GM12878 (cell line): ENCODE measurements around the gene NOS1AP. TPM values are rescaled to one million over a fixed set of nuclear protein-coding genes. Genes with fewer than 3 reads are reported as not detected.

Source experiments
- ATAC-seq: fragments of 200-7000 bp; cut with Tn5 transposase; 3 replicates; pipeline ENCODE4 v1.9.1; 2020; ENCODE audit warnings: mild to moderate bottlenecking, moderate library complexity
- BruUV-seq: library from RNA; stranded (reverse); fragments of 400-500 nt; replicated peaks from 2 replicates; lab custom pipeline; 2021; lab: Mats Ljungman, UMichigan
- CTCF ChIA-PET: fragments of 300-600 bp; sonication (Branson Sonifier 250); formaldehyde crosslinking; extraction: SDS; loops from one replicate; lab custom pipeline; 2021; ENCODE audit warnings: inconsistent platforms; lab: Yijun Ruan, JAX
- POLR2A ChIA-PET: fragments of 350-600 bp; formaldehyde crosslinking; extraction: SDS; loops from one replicate; lab custom pipeline; 2021; ENCODE audit warnings: inconsistent platforms; lab: Charles Lee
- RAD21 ChIA-PET: fragments of 300-600 bp; sonication (Branson Sonifier 250); formaldehyde crosslinking; loops from one replicate; lab custom pipeline; 2023; ENCODE audit warnings: antibody characterized with exemption; ENCODE audit not compliant: unreplicated experiment; lab: Charles Lee
- SMC1A ChIA-PET: fragments of 300-600 bp; sonication (Branson Sonifier 250); formaldehyde crosslinking; loops from one replicate; lab custom pipeline; 2023; ENCODE audit not compliant: unreplicated experiment, uncharacterized antibody; lab: Charles Lee
- DNase-seq: peaks from one replicate; pipeline ENCODE4 v3.0.0-alpha.2; 2011; ENCODE audit warnings: low read depth, low spot score
- FAIRE-seq: peaks from 3 replicates; lab custom pipeline; 2011; peaks lifted over from hg19 to GRCh38; lab: Jason Lieb, UNC
- H2AFZ ChIP-seq: 2 replicates; pipeline ENCODE4 v1.6.0; 2011; ENCODE audit warnings: low read depth, low read length, control low read depth; ENCODE audit not compliant: control insufficient read depth
- H3K27ac ChIP-seq: 2 replicates; pipeline ENCODE4 v1.5.1; 2011; ENCODE audit warnings: control low read depth; ENCODE audit not compliant: control insufficient read depth, insufficient read depth
- H3K27me3 ChIP-seq, 2 experiments: replicated peaks in 1 of 2; 2 replicates each; pipeline versions ENCODE4 v1.6.0 to v1.6.1; 2011; ENCODE audit warnings: low read length in 1 of 2; ENCODE audit not compliant: control insufficient read depth in 2 of 2, insufficient read depth in 2 of 2
- H3K36me3 ChIP-seq, 2 experiments: 2 replicates each; pipeline ENCODE4 v1.5.1; 2011; ENCODE audit warnings: low read length in 1 of 2; ENCODE audit not compliant: control insufficient read depth in 2 of 2, insufficient read depth in 2 of 2
- H3K4me1 ChIP-seq: 2 replicates; pipeline ENCODE4 v1.6.1; 2011; ENCODE audit warnings: mild to moderate bottlenecking, low read length, moderate library complexity, mixed read lengths; ENCODE audit not compliant: control insufficient read depth, insufficient read depth
- H3K4me2 ChIP-seq: 2 replicates; pipeline ENCODE4 v1.6.0; 2011; ENCODE audit warnings: control low read depth; ENCODE audit not compliant: control insufficient read depth, insufficient read depth
- H3K4me3 ChIP-seq: fragments of 200-600 bp; sonication (generic); 2 replicates; pipeline ENCODE4 v1.5.1; 2016
- H3K79me2 ChIP-seq: 2 replicates; pipeline ENCODE4 v1.6.0; 2011; ENCODE audit warnings: low read length; ENCODE audit not compliant: control insufficient read depth, insufficient read depth
- H3K9ac ChIP-seq: 2 replicates; pipeline ENCODE4 v1.8.0; 2011; ENCODE audit warnings: low read length, control low read depth, mixed read lengths; ENCODE audit not compliant: control insufficient read depth, insufficient read depth
- H3K9me3 ChIP-seq: replicated peaks from 3 replicates; pipeline ENCODE4 v1.5.1; 2011; ENCODE audit warnings: mild to moderate bottlenecking, low read length; ENCODE audit not compliant: control insufficient read depth, insufficient read depth
- H4K20me1 ChIP-seq: 2 replicates; pipeline ENCODE4 v1.6.0; 2011; ENCODE audit not compliant: control insufficient read depth, insufficient read depth
- ASH2L ChIP-seq: fragments of 300-600, 200-600 bp; sonication (generic); IDR thresholded peaks from 2 replicates; pipeline ENCODE4 v1.6.1; 2017; ENCODE audit warnings: low read depth, mild to moderate bottlenecking, borderline replicate concordance
- BMI1 ChIP-seq: fragments of 450-650 bp; IDR thresholded peaks from 2 replicates; pipeline ENCODE4 v1.6.1; 2016; ENCODE audit warnings: mild to moderate bottlenecking, moderate library complexity, borderline replicate concordance
- CBX3 ChIP-seq: fragments of 200-600 bp; sonication (generic); IDR thresholded peaks from 2 replicates; pipeline ENCODE4 v1.6.1; 2016; ENCODE audit warnings: low read depth, borderline replicate concordance
- FOXK2 ChIP-seq: fragments of 450-650 bp; IDR thresholded peaks from 2 replicates; pipeline ENCODE4 v1.6.1; 2017; ENCODE audit warnings: mild to moderate bottlenecking, moderate library complexity
- IRF4 ChIP-seq: IDR thresholded peaks from 2 replicates; pipeline ENCODE4 v1.6.1; 2011; ENCODE audit warnings: low read depth, low read length
- KAT2A ChIP-seq: conservative IDR thresholded peaks from 2 replicates; pipeline ENCODE4 v1.6.1; 2011; ENCODE audit warnings: low read depth, low read length; ENCODE audit not compliant: control insufficient read depth
- KLF5 ChIP-seq: fragments of 450-650 bp; IDR thresholded peaks from 2 replicates; pipeline ENCODE4 v1.6.1; 2014; ENCODE audit warnings: mild to moderate bottlenecking; ENCODE audit not compliant: partially characterized antibody
- NR2C1 ChIP-seq: fragments of 450-650 bp; IDR thresholded peaks from 2 replicates; pipeline ENCODE4 v1.6.1; 2017; ENCODE audit warnings: antibody characterized with exemption, mild to moderate bottlenecking, moderate library complexity
- RELA ChIP-seq: fragments of 450-650 bp; IDR thresholded peaks from 2 replicates; pipeline ENCODE4 v1.8.0; 2014; ENCODE audit warnings: borderline replicate concordance; ENCODE audit not compliant: partially characterized antibody
- SRF ChIP-seq, 2 experiments: IDR thresholded peaks; 2 replicates each; pipeline ENCODE4 v1.6.1; 2011; ENCODE audit warnings: low read depth in 2 of 2, low read length in 2 of 2, mild to moderate bottlenecking in 1 of 2, moderate library complexity in 1 of 2
- SUZ12 ChIP-seq: fragments of 200-600 bp; sonication (generic); IDR thresholded peaks from one replicate; pipeline ENCODE4 v1.6.1; 2018; ENCODE audit warnings: antibody characterized with exemption, mild to moderate bottlenecking; ENCODE audit not compliant: unreplicated experiment
- TAF1 ChIP-seq: IDR thresholded peaks from 2 replicates; pipeline ENCODE4 v1.6.1; 2011; ENCODE audit warnings: mild to moderate bottlenecking, low read depth, low read length, borderline replicate concordance
- TCF3 ChIP-seq: IDR thresholded peaks from 2 replicates; pipeline ENCODE4 v1.6.1; 2012; ENCODE audit warnings: low read depth, mild to moderate bottlenecking, low read length, borderline replicate concordance; ENCODE audit not compliant: insufficient read depth
- WGBS: methylation state at CpG from one replicate; pipeline ENCODE4 v1.1.6; 2016; ENCODE audit warnings: low lambda C conversion rate; ENCODE audit not compliant: insufficient replicate concordance, insufficient coverage; ENCODE audit errors: missing lambda C conversion rate; 5-methylcytosine and 5-hydroxymethylcytosine counted together
- in situ Hi-C: fragments of 300-500 bp; cut with MboI; formaldehyde crosslinking; loops from 9 replicates; pipeline ENCODE4 v1.14.3; 2018; ENCODE audit warnings: mixed read lengths
- intact Hi-C: fragments of 100-400 bp; cut with micrococcal nuclease; formaldehyde crosslinking; loops from one replicate; pipeline ENCODE4 v1.14.2; 2022; ENCODE audit not compliant: unreplicated experiment
- polyA plus RNA-seq, 11 experiments: library from polyadenylated mRNA; depleted of rRNA in 4 of 11; unstranded in 6 of 11; stranded (reverse) in 5 of 11; fragments of >200 nt; fragmentation: Nextera tagmentation in 4 of 11; fragmentation: Illumina TruSeq in 1 of 11; extraction: Ambion mirVana in 4 of 11; extraction: Trizol in 1 of 11; gene quantifications; 1 replicate in 1 of 11; 2 replicates in 10 of 11; pipeline versions ENCODE4 v1.2.1 to v1.2.3, GENCODE V29; 2011 to 2016; ENCODE audit warnings: inconsistent platforms in 2 of 11, missing spikeins in 2 of 11, low read depth in 1 of 11
- total RNA-seq, 4 experiments: library from RNA; depleted of rRNA in 3 of 4; stranded (reverse); fragments of >200 nt in 3 of 4; fragmentation: Illumina TruSeq in 1 of 4; extraction: Trizol in 1 of 4; gene quantifications; 2 replicates each; pipeline versions ENCODE4 v1.2.1 to v1.2.3, GENCODE V29; 2013 to 2021
- TF ChIP-seq, protein P1 (sequence below): IDR thresholded peaks from 2 replicates; pipeline ENCODE4 v1.6.1; 2012; ENCODE audit warnings: improper control_type of control experiment, low read depth, low read length; ENCODE audit not compliant: insufficient replicate concordance
- TF ChIP-seq, protein P2 (sequence below): fragments of 450-650 bp; IDR thresholded peaks from 2 replicates; pipeline ENCODE4 v1.6.1; 2016; ENCODE audit warnings: mild to moderate bottlenecking, moderate library complexity, borderline replicate concordance

NOS1AP gene
- total and polyA plus RNA-seq, 10 of the 15 experiments (the other 5 are each of a cell fraction or from before 2014, with no cell fraction given) = 0.03 to 0.15 TPM; not detected in 8

DNA sequence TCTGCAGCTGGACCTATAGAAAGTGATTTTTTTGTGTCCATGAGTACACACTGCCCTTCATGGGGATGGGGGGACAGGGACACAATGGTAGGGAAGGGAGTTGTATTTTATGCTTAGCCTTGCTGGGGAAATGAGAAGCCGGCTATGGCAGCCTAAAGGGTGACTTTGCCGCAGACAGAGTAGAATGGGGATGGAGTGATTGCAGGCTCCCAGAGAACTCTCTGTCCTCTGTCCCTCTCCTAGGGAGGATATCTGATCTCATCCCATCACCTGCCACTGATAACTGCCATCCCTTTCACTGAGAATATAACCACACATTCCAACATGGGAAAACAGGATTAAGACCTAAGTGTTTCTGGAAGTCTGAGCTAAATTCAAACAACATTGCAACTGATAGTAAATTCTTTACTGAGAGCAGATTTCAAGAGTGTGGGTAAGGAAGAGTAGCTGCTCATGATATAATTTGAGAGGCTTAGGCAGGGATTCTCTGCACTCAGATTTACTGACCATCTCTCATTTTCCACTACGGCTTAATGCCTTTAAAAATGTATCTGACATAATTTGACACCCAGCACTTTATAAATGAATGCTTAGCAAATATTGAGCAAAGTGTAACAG is 328.6 kb downstream of the NOS1AP start:
- peaks cover 0 to 5% of the 10 kb centered on the region in 2 experiments; a peak in 3 of 4 replicates for H3K27me3 ChIP-seq
- ChIA-PET SMC1A (interaction anchor here (1.6 kb wide), 1 partner anchor 9 kb away, joined by 3 read pairs; no protein-coding TSS in a partner anchor), CTCF (interaction anchor here (3.1 kb wide), 1 partner anchor 40 kb away, joined by 11 read pairs; no protein-coding TSS in a partner anchor), RAD21 (no interaction called here), POLR2A (interaction anchor here (1.1 kb wide), 1 partner anchor 56 kb away, joined by 3 read pairs; no protein-coding TSS in a partner anchor)
- no peaks in the 10 kb centered on the region for H3K9me3 ChIP-seq
- in situ Hi-C loops = no loop called here
- no peak overlapping the region for H3K27ac ChIP-seq
- H3K4me1 ChIP-seq = no peaks in the 10 kb centered on the region
- ATAC-seq = no peak
- DNase-seq = no peak
- no TSS peak for BruUV-seq
- H3K4me3 ChIP-seq = no peak overlapping the region
- no peak overlapping the region for H2AFZ ChIP-seq
- intact Hi-C loops = no loop called here
- no peak overlapping the region for H3K4me2 ChIP-seq
- H4K20me1 ChIP-seq = no peaks in the 10 kb centered on the region
- FAIRE-seq = no peak
- WGBS = 56% methylated on average over 3 of the region's 3 CpGs
- H3K79me2 ChIP-seq = no peaks in the 10 kb centered on the region
- H3K36me3 ChIP-seq = no peaks in the 10 kb centered on the region
- no peak overlapping the region for H3K9ac ChIP-seq
- no peak for TF ChIP-seq KLF5
- no peak for TF ChIP-seq KAT2A
- no peak for TF ChIP-seq IRF4
- TF ChIP-seq CBX3 = no peak
- TF ChIP-seq TAF1 = no peak
- no peak for TF ChIP-seq FOXK2
- no peak for TF ChIP-seq BMI1
- TF ChIP-seq SUZ12 = no peak
- TF ChIP-seq, protein P1, sequence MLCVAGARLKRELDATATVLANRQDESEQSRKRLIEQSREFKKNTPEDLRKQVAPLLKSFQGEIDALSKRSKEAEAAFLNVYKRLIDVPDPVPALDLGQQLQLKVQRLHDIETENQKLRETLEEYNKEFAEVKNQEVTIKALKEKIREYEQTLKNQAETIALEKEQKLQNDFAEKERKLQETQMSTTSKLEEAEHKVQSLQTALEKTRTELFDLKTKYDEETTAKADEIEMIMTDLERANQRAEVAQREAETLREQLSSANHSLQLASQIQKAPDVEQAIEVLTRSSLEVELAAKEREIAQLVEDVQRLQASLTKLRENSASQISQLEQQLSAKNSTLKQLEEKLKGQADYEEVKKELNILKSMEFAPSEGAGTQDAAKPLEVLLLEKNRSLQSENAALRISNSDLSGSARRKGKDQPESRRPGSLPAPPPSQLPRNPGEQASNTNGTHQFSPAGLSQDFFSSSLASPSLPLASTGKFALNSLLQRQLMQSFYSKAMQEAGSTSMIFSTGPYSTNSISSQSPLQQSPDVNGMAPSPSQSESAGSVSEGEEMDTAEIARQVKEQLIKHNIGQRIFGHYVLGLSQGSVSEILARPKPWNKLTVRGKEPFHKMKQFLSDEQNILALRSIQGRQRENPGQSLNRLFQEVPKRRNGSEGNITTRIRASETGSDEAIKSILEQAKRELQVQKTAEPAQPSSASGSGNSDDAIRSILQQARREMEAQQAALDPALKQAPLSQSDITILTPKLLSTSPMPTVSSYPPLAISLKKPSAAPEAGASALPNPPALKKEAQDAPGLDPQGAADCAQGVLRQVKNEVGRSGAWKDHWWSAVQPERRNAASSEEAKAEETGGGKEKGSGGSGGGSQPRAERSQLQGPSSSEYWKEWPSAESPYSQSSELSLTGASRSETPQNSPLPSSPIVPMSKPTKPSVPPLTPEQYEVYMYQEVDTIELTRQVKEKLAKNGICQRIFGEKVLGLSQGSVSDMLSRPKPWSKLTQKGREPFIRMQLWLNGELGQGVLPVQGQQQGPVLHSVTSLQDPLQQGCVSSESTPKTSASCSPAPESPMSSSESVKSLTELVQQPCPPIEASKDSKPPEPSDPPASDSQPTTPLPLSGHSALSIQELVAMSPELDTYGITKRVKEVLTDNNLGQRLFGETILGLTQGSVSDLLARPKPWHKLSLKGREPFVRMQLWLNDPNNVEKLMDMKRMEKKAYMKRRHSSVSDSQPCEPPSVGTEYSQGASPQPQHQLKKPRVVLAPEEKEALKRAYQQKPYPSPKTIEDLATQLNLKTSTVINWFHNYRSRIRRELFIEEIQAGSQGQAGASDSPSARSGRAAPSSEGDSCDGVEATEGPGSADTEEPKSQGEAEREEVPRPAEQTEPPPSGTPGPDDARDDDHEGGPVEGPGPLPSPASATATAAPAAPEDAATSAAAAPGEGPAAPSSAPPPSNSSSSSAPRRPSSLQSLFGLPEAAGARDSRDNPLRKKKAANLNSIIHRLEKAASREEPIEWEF = no peak
- no peak for TF ChIP-seq SRF (IDR thresholded peaks at IDR 0.05; ENCODE audit: low read depth in 2 of 2, low read length in 2 of 2)
- TF ChIP-seq, protein P2, sequence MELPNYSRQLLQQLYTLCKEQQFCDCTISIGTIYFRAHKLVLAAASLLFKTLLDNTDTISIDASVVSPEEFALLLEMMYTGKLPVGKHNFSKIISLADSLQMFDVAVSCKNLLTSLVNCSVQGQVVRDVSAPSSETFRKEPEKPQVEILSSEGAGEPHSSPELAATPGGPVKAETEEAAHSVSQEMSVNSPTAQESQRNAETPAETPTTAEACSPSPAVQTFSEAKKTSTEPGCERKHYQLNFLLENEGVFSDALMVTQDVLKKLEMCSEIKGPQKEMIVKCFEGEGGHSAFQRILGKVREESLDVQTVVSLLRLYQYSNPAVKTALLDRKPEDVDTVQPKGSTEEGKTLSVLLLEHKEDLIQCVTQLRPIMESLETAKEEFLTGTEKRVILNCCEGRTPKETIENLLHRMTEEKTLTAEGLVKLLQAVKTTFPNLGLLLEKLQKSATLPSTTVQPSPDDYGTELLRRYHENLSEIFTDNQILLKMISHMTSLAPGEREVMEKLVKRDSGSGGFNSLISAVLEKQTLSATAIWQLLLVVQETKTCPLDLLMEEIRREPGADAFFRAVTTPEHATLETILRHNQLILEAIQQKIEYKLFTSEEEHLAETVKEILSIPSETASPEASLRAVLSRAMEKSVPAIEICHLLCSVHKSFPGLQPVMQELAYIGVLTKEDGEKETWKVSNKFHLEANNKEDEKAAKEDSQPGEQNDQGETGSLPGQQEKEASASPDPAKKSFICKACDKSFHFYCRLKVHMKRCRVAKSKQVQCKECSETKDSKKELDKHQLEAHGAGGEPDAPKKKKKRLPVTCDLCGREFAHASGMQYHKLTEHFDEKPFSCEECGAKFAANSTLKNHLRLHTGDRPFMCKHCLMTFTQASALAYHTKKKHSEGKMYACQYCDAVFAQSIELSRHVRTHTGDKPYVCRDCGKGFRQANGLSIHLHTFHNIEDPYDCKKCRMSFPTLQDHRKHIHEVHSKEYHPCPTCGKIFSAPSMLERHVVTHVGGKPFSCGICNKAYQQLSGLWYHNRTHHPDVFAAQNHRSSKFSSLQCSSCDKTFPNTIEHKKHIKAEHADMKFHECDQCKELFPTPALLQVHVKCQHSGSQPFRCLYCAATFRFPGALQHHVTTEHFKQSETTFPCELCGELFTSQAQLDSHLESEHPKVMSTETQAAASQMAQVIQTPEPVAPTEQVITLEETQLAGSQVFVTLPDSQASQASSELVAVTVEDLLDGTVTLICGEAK = no peak
- no peak for TF ChIP-seq NR2C1
- TF ChIP-seq RELA = no peak
- TF ChIP-seq ASH2L = no peak
- no peak for TF ChIP-seq TCF3
